Renal pelvis (tissue), 4 donors: ENCODE data around the gene FAM219A. TPM values are rescaled to one million over a fixed set of nuclear protein-coding genes. Genes with fewer than 3 reads are reported as not detected.
"Not testable (repeated sequence)": the region's sequence is repeated elsewhere in the genome, so short reads cannot be mapped to it uniquely, and the experiment has no call there.

ENCODE experiments used
- DNase-seq: peaks from one replicate; pipeline ENCODE4 v3.0.0-alpha.2; 2013
- polyA plus RNA-seq, 3 donors: library from polyadenylated mRNA; unstranded; fragments of 120-200 nt; gene quantifications; one replicate each; pipeline ENCODE4 v1.2.1, GENCODE V29; 2013; ENCODE audit not compliant: insufficient read length in 3 of 3

Gene FAM219A
- polyA plus RNA-seq, 3 donors: 13.3 to 15.6 (median 14.1) TPM

DNA sequence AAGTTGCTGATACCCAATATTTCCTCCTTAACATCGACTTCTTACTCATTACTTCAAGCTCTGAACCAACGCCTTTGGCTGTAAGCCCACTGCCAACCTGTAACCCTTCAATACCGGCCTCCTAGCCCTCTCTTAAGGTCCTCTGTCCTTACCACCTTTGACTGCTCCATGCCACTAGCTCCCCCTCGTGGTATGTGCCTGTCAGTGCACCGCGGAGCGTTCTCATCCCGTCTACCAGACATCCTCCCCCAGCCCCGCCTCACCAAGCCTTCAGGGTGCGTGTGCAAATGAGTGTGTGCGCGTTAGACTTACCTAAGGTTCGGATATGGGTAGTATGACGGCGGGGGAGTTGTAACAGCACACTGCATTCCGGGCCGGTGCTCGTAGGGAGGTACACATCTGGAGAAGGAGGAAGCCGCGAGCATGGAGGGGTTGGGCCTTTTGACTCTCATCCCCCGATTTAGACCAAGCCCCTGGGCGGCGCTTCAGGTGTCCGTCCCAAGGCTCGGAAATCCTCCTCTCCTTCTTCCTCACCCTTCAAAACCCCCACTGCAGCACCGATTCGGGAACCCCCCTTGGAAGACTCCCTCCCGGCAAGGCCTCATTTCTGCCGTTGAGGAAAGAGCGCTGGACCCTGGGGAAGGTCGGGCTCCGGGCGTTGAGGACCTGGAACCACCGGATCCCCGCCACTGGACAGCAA, 78.9 kb downstream of the FAM219A start:
- peak; percentile 75 for DNase-seq

DNA sequence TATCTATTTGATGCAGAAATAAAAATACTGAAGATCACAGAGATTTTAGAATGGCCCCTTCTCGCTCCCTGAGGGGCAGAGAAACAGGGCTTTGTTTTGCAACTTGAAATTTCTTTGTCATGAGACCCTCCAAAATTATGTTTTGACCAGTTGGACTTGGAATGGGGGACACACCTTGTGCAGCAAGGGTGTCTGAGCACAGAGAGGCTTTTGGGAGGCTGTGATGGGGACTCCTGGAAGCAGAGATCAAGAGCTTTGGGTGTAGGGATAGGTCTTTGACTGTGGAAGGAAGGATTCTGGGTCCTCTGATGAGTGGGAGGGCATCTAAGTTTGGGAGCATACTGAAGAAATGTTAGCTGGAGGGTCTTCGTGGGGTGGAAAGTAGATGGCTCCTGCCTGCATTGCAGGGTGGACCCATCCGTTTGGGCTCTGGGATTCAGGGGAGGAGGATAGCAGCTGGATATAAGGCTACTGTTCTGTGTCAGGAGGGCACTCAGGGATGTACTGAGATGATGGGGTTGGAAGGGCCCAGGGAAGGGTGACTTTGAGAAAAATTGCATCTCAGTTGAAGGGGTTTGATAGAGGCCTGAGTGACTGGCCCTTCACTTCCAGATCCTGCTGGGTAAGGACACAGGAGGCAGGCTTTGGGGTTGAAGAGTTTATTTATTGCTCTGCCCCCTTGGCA, 79.9 kb downstream of the FAM219A start:
- no peak for DNase-seq

- no peak for DNase-seq
These were observed 81.0 kb downstream of the FAM219A start for GRCh38 chr9:34377404-34377746.

GRCh38 chr9:34376596-34377403, 81.6 kb downstream of the FAM219A start, which contains the start of gene MYORG:
Gene MYORG, minus strand, starts transcription at chr9:34376898. Its CDS starts 3,955 bp downstream, at chr9:34372943.
- DNase-seq: peak; percentile 90

GRCh38 chr9:34375901-34376595, 82.3 kb downstream of the FAM219A start:
- no peak for DNase-seq

DNA sequence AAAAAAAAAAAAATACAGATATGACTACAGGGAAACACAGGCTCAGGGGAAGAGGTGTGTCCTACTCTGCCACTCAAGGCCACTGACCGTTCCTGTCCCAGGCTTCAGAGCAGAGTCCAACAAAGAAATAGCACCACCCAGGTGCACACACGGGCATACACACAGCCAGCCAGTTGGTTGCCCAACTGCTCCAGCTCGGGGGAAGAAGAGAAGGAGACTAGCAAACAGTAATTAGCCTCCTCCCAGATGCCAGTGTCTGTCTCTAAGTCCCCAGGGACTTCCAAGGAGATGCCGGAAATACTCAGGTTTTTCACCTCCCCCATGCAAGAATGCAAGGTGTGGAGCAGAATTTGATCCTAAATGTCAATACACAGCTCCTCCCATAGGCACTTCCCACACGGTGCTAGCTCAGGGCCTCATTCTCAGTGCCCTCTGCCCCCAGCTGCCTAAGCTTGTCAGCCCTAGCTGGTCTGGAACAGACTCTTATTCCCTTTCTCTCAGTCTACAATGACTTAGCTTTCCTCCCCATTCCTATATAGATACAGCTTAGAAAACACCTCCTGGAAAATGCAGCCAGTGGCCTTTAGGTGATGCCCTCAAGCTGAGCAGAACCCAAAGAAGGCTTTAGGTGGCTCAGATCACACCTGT, 83.3 kb downstream of the FAM219A start:
- no peak for DNase-seq

GRCh38 chr9:34374339-34374738, 84.0 kb downstream of the FAM219A start:
- no peak for DNase-seq

DNA sequence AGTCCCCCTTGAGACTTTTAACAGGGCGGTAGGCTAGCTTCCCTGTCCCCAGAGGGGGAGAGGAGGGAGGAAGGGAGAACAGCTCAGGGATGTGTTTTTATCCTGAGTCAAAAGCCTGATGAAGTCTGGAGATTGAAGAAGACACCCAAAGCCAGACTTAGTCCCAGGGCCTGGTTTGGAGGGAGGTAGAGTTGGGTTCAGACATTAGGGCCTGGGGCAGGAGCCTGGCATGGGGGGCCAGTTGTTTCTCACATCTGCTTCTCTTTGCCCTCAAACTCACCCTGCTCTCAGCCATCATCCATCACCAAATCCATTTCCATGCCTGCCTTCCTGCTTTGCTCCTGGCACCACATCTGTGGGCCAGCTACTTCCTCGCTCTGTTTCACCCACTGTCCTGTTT, 84.6 kb downstream of the FAM219A start:
- no peak for DNase-seq

DNA sequence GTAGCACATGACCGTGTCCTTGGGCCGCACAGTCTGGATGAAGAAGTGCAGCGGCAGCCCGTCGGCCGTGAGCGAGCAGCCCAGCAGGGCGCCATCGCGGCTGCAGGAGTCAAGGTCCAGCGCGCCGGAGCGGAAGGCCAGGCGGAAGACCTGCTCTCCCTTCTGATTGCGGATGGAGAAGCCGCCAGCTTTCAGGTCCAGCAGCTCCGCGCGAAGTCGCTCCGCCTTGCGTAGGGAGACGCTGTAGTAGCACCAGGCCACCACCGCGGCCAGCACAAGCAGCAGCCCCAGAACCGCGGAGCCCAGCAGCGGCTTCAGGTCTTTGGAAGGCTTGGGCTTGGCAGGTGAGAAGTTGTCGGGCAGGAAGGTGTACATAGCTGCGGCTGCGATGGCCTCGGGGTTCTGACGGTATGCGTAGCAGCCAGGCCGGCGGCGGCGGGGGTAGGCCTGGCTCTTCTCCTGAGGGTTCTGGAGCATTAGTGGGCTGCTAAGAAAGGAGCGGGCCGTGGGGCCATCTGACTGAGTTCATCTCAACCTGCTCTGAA, 85.8 kb downstream of the FAM219A start:
- DNase-seq: no peak

GRCh38 chr9:34371886-34372466, 86.4 kb downstream of the FAM219A start:
- DNase-seq: no peak

GRCh38 chr9:34370970-34371880, 87.1 kb downstream of the FAM219A start:
- DNase-seq: no peak

DNA sequence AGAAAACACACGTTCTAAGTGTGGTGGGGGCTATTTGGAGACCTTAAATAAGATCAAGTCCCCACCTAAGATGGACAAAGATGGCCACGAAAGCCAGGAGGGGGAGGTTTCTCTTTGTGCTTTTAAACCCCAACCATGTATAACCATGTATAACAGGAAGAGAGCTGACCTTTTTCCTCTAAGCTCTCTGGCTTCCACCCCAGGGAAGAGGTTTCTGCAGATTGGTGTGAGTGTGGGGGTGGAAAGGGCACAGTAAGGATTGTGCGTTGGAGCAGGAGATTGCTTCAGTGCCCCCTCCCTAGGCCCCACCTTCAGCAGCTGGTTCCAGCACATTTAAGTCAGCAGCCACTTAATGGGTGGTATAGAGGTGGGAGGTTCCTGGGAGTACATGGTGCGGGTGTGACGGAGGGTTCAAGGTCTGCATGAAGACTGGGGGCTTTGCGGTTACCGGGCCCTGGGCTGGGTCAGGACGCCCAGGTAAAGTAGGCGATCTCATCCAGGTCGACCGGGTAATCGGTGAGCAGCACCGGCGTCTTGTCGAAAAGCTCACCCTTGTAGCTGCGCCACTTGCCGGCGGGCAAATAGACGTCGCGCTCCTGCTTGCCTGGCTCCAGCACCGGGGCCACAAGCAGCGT, 87.9 kb downstream of the FAM219A start:
- no peak for DNase-seq

GRCh38 chr9:34369636-34370035, 88.7 kb downstream of the FAM219A start:
- no peak for DNase-seq

DNA sequence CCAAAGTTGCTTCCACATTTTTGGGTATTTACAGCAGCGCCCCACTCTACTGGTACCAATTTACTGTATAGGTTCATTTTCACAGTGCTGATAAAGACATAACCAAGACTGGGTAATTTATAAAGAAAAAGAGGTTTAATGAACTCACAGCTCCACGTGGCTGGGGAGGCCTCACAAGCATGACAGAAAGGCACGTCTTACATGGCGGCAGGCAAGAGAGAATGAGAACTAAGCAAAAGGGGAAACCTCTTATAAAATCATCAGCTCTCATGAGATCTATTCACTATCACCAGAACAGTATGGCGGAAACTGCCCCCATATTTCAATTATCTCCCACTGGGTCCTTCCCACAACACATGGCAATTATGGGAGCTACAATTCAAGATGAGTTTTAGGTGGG, 89.6 kb downstream of the FAM219A start:
- not testable (repeated sequence) for DNase-seq

- DNase-seq: not testable (repeated sequence)
These were observed 90.5 kb downstream of the FAM219A start for GRCh38 chr9:34367751-34368410.

GRCh38 chr9:34366365-34366764, 92.0 kb downstream of the FAM219A start:
- no peak for DNase-seq

GRCh38 chr9:34365282-34365681, 93.1 kb downstream of the FAM219A start:
- no peak for DNase-seq

GRCh38 chr9:34363619-34364351, 94.6 kb downstream of the FAM219A start:
- no peak for DNase-seq
